ENCODE results near the gene LPIN3.

LPIN3 gene

DNA sequence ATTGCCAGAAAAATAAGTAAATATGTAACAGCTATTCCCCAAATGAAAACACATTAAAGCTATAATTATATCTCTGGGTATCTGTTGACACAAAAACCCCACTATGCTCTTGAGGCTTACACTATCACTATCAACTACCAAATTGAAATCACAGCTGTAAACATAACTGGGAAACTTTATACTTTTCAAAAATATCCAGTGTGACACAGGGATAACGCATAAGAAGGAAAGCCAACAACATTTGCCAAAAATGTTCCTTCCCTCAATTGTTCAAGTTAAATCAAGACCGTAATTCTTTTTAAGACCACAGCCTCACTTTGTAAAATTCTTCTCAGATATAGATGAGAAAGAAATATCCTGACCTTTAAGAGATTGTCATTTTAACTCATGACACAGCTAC is 26.2 kb upstream of the LPIN3 start:
- no peak for DNase-seq
- Mint-ChIP-seq H3K4me1 (ENCODE audit: low read depth in 2 of 2) (peaks cover 9 to 13% of the 10 kb centered on the region in 2 donors), H3K27ac (no peak overlapping the region), H3K36me3 (ENCODE audit: insufficient read depth) (peaks cover 6% of the 10 kb centered on the region), H3K9me3 (no peaks in the 10 kb centered on the region), H3K27me3 (no peaks in the 10 kb centered on the region), H3K4me3 (no peak overlapping the region)
- no peak for ATAC-seq (replicated peaks)

DNA sequence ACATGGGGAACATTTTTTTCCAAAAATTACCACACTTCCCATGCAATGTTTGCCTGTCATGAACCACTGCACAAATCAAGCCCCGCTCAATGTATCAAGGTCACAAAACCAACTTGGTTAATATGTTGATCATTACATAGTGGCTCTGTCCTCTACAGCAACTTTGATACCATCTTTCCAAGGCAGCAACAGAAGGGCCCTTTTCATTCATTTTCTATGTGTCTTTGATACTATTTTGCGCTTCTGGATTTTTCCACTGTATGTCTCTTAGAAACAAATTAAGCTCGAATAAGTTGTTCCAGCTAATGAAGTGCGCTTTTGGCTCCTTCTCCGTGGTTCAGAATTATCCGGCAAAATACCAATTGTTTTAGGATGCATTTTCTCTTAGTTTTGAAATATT is 24.6 kb upstream of the LPIN3 start:
- Mint-ChIP-seq H3K9me3 (no peaks in the 10 kb centered on the region), H3K4me3 (peak overlapping the region; percentile 89 to 91), H3K27me3 (no peaks in the 10 kb centered on the region), H3K27ac (peak overlapping the region in 1 of 2 donors; percentile 81), H3K36me3 (ENCODE audit: insufficient read depth) (peaks cover 6% of the 10 kb centered on the region), H3K4me1 (ENCODE audit: low read depth in 2 of 2) (peaks cover 9% of the 10 kb centered on the region in 2 donors)
- DNase-seq = no peak
- ATAC-seq (replicated peaks) = no peak

DNA sequence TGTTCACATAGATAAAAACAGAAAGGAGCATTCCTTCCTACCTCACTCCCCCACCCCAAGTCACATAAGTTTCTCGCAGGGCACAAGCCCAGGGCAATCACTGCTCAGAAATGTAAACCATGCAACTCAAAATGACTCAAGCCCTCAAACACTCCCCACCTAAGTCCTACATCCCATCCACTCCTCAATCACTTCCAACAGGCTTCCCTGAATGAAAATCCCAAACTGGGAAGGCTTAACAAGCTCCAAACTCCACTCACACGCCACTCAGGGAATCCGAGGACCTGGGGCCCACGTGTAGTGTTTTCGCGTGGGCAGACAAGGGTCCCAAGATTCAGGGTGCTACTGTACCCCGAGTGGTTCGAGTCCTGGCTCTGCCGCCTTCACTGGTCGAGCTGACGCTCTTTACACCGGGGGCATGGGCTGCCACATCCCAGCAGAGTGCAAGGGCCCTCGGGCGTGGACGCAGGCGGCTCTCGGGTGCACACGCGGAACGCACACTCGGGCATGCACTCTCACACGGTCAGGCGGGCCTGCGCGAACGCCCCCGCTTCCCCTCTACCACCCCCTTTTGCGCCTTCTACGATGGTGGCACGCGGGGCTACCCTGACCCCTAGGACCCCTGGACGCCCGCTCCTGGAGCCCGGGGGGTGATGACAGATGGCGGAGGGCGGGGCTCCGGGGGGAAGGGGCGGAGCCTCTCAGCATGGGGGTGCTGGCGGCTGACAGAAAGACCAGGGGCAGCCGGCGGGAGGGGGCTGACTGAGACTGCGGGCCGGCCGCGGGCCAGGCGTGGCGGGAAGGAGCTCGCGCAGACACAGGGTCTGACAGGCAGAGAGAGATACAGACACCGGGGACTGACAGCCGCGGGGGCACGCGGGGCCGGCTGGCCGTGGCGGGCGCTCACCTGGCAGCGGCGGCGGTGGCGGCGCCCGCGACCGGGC is 23.7 kb upstream of the LPIN3 start:
- Mint-ChIP-seq H3K4me1 (ENCODE audit: low read depth in 2 of 2) (peaks cover 9% of the 10 kb centered on the region in 2 donors), H3K27me3 (no peaks in the 10 kb centered on the region), H3K4me3 (peak overlapping the region; percentile 89 to 91), H3K9me3 (no peaks in the 10 kb centered on the region), H3K27ac (peak overlapping the region; percentile 81 to 85), H3K36me3 (ENCODE audit: insufficient read depth) (peaks cover 6% of the 10 kb centered on the region)
- ATAC-seq (replicated peaks) (peak; percentile 50), DNase-seq (peak; percentile 39 to 57 (median 43))

DNA sequence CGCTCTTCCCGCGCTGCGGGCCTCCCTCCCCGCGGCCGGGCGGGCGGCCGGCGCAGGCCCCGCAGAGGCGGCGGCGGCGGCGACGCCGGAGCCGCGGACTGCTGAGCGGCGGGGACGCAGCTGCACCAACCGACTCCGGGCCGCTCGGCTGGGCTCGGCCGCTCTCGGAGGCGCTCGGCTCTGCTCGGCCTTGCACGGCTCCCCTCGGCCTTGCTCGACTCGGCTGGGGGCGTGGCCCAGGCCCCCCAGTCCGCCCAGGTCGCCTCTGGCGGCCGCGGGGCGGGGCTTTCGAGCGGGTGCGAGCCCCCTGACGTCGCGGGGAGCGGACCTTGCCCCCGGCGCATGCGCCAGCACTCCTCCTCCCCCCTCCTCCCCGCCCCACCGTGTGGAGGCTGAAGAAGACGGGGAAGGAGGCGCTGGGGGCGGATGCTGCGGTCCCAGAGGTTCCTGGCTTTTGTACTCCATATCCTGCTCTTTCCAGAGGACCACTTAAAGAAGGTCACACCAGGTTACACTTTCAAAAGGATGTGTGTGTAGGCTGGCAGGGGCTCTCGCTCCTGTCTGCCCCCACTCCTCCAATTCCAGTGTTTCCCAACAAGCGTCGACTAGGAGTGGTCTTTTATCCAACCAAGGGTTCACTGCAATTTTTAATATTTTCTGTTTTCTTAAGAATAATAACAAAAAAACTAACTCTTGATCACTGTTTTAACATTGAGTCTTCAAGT is 22.9 kb upstream of the LPIN3 start, which contains the start of gene ZHX3:
TSS of gene ZHX3 (minus strand) at position 186 of the 725 bp plus-strand sequence. CDS start 112,815 bp downstream, outside the sequence.
- H3K27me3 Mint-ChIP-seq = no peaks in the 10 kb centered on the region
- peak within 1 kb of the TSS; percentile 89 to 91 for H3K4me3 Mint-ChIP-seq
- H3K4me1 Mint-ChIP-seq (ENCODE audit: low read depth in 2 of 2) = peaks cover 9% of the 10 kb centered on the region in 2 donors
- H3K9me3 Mint-ChIP-seq = no peaks in the 10 kb centered on the region
- ATAC-seq (replicated peaks) (peak; percentile 95), DNase-seq (peak; percentile 93 to 95 (median 94))
- peak within 1 kb of the TSS; percentile 85 to 88 for H3K27ac Mint-ChIP-seq
- H3K36me3 Mint-ChIP-seq (ENCODE audit: insufficient read depth) = peaks cover 6% of the 10 kb centered on the region

DNA sequence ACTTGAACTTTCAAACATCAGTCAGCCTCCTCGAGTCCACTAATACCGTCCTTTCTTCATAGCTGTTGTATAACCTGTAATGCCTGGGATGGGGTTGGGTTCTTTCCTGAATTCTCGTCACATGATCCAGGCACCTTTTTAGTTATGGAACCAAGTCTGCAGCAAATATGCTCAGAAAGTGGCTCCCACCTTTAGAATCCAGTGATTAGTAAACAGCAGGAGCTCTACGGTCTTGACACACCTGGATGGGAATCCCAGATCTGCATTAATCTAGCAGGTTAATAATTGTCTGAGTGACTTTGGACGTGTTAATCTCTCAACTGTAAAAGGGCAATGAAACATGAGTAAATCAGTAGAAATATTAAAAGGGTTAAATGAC is 22.4 kb upstream of the LPIN3 start:
- Mint-ChIP-seq H3K9me3 (no peaks in the 10 kb centered on the region), H3K36me3 (ENCODE audit: insufficient read depth) (peaks cover 6% of the 10 kb centered on the region), H3K27me3 (no peaks in the 10 kb centered on the region), H3K27ac (peak overlapping the region; percentile 32 to 88), H3K4me1 (ENCODE audit: low read depth in 2 of 2) (peaks cover 9% of the 10 kb centered on the region in 2 donors), H3K4me3 (peak overlapping the region; percentile 60)
- ATAC-seq (replicated peaks) = no peak
- no peak for DNase-seq

DNA sequence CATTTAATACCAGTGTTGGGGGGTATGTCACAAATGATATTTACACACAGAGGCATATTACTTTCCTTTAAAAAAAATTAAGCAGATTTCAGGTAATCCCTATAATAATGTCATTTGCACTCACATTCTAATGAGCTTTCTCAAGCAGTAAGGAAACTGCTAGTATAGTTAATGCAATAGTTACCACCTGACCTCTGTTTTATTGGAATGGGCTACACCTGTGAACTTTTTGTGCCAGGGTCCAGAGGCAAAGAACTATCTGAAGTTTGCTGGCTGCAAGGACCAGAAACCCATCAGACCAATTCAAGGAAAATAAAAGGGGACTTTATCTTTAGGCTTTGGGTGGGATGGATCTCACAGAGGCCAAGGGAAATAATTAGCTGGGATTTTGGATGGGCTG is 20.2 kb upstream of the LPIN3 start:
- H3K27me3 Mint-ChIP-seq = no peaks in the 10 kb centered on the region
- no peak overlapping the region for H3K27ac Mint-ChIP-seq
- no peaks in the 10 kb centered on the region for H3K9me3 Mint-ChIP-seq
- no peak overlapping the region for H3K4me3 Mint-ChIP-seq
- peaks cover 9% of the 10 kb centered on the region in 2 donors for H3K4me1 Mint-ChIP-seq (ENCODE audit: low read depth in 2 of 2)
- H3K36me3 Mint-ChIP-seq (ENCODE audit: insufficient read depth) = peaks cover 6% of the 10 kb centered on the region
- ATAC-seq (replicated peaks) (no peak), DNase-seq (no peak)

DNA sequence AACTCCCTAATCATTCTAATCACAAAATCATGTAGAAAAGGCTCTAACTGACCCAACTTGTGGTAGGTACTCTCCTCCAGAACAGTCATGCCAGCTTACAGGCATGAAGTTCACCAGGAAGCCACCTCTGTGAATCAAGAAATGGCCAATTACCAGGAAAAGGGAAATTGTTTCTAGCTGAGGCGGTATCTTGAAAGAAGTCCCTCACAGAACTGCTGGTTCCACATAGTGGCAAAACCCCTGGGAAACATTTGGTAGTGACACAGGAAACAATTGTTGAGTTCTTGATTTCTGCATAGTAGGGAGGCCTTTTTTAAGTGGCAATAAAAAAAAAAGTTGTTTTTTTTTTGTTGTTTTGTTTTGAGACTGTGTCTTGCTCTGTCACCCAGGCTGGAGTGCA is 19.6 kb upstream of the LPIN3 start:
- peaks cover 6% of the 10 kb centered on the region for H3K36me3 Mint-ChIP-seq (ENCODE audit: insufficient read depth)
- no peaks in the 10 kb centered on the region for H3K27me3 Mint-ChIP-seq
- DNase-seq = no peak
- no peak for ATAC-seq (replicated peaks)
- peaks cover 9% of the 10 kb centered on the region in 2 donors for H3K4me1 Mint-ChIP-seq (ENCODE audit: low read depth in 2 of 2)
- no peak overlapping the region for H3K27ac Mint-ChIP-seq
- no peak overlapping the region for H3K4me3 Mint-ChIP-seq
- H3K9me3 Mint-ChIP-seq = no peaks in the 10 kb centered on the region

DNA sequence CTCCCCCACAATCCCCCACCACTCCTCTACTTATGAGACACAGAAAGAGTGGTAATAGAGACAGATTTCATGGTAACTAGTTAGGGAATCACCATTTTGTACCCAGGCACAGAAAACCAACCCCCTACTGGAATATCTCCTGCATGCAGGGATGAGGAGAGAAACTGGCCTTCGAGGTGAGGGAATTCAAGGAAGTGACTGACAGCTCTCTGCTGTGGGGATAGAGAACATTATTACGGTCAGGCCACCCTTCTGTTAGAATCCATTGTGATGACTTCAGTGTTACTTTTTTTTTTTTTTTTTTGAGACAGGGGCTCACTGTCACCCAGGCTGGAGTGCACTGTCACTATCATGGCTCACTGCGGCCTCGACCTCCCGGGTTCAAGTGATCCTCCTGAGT is 13.4 kb upstream of the LPIN3 start:
- Mint-ChIP-seq H3K9me3 (no peaks in the 10 kb centered on the region), H3K36me3 (ENCODE audit: insufficient read depth) (no peaks in the 10 kb centered on the region), H3K27ac (no peak overlapping the region), H3K4me3 (no peak overlapping the region), H3K27me3 (no peaks in the 10 kb centered on the region), H3K4me1 (ENCODE audit: low read depth in 2 of 2) (peaks cover 8 to 9% of the 10 kb centered on the region in 2 donors)
- ATAC-seq (replicated peaks) (no peak), DNase-seq (no peak)

DNA sequence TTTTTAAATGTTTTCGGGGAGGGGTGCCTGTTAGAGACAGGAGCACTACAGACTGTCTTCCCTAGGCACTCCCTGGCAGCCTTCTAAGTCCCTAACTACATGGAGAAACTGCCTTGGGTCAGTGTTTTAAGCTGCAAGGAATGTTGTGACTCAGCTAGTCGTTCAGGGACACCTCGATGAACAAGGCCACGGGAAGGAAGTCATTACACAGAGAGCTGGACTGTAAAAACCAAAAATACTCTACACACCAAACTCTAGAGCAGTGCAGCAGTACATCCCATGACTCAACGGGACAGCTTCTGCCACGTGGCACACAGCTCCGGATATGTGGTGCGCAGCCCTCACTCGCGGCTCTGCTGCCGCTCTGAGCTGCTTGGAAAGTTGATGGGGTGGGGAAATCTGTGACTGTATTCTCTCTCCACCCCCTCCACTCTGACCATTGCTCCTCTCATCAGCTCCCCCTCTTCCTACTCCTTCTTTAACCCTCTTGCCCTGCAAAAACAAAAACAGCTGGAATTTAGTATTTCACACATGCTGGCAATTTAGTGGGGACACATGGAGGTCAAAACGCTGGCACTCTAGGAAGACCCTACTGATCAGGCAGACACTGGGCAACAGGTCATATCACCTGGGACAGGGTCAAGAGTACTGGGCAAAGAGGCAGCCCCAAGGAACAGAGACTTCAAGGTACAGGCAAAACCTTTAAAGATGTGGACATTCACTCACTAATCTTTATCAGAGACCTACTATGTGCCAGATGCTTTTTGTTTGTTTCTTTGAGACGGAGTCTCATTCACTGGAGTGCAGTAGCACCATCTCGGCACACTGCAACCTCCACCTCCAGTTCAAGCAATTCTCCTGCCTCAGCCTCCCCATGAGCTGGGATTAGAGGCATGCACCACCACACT is 10.9 kb upstream of the LPIN3 start:
- Mint-ChIP-seq H3K4me1 (ENCODE audit: low read depth in 2 of 2) (peaks cover 8 to 9% of the 10 kb centered on the region in 2 donors), H3K27ac (no peak overlapping the region), H3K36me3 (ENCODE audit: insufficient read depth) (no peaks in the 10 kb centered on the region), H3K9me3 (no peaks in the 10 kb centered on the region), H3K4me3 (no peak overlapping the region), H3K27me3 (peaks cover 0 to 2% of the 10 kb centered on the region in 2 donors)
- DNase-seq (peak; percentile 21 to 32 (median 23)), ATAC-seq (replicated peaks) (peak; percentile 100)

DNA sequence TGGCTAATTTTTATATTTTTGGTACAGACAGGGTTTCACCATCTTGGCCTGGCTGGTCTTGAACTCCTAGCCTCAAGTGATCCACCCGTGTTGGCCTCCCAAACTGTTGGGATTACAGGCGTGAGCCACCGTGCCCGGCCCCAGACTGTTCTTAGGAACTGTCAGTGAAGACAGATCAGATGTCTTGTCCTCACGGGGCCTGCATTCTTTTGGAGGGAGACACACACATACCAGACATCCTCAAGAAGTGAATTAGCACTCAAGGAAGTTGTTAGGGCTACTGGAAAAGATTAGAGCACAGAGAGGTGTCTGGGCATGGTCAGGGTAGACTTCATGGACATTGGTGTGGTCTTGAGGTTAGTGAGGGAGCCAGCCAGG is 10.3 kb upstream of the LPIN3 start:
- Mint-ChIP-seq H3K27ac (no peak overlapping the region), H3K36me3 (ENCODE audit: insufficient read depth) (no peaks in the 10 kb centered on the region), H3K9me3 (no peaks in the 10 kb centered on the region), H3K4me1 (ENCODE audit: low read depth in 2 of 2) (peaks cover 8 to 9% of the 10 kb centered on the region in 2 donors), H3K4me3 (no peak overlapping the region), H3K27me3 (peaks cover 0 to 9% of the 10 kb centered on the region in 2 donors)
- no peak for ATAC-seq (replicated peaks)
- DNase-seq = no peak

DNA sequence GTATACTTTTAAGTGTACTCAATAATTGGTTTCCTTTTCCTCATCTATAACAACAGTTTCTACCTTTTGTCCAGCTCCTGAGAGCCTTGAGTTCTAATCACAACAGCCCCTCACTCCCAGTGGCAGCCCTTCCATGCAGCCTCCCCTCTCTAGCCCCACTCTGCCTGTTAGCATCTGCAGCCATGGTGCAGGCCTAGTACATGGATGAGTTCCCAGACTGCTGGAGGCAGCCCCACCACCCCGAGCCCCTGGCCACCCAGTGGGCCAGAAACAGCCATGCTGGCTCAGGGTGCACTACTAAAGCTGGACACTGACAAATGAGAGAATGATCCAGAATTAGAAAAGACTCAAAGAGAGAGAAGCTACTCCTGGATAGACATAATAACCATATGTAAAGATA is 9.7 kb upstream of the LPIN3 start:
- no peak overlapping the region for H3K4me3 Mint-ChIP-seq
- no peak for ATAC-seq (replicated peaks)
- no peak for DNase-seq
- H3K27me3 Mint-ChIP-seq = peaks cover 0 to 14% of the 10 kb centered on the region in 2 donors
- no peaks in the 10 kb centered on the region for H3K9me3 Mint-ChIP-seq
- peaks cover 8 to 9% of the 10 kb centered on the region in 2 donors for H3K4me1 Mint-ChIP-seq (ENCODE audit: low read depth in 2 of 2)
- no peaks in the 10 kb centered on the region for H3K36me3 Mint-ChIP-seq (ENCODE audit: insufficient read depth)
- no peak overlapping the region for H3K27ac Mint-ChIP-seq

DNA sequence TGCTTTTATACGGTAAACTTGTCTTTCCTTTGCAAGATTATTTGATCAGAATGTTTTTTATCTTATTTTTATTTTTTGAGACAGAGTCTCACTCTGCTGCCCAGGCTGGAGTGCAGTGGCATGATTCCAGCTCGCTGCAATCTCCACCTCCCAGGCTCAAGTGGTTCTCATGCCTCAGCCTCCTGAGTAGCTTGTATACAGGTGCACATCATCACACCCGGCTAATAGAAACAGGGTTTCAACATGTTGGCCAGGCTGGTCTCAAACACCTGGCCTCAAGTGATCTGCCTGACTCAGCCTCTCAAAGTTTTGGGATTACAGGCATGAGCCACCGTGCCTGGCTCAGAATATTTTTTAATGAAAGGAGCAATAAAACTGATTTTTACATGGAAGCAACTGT is 8.9 kb upstream of the LPIN3 start:
- no peaks in the 10 kb centered on the region for H3K36me3 Mint-ChIP-seq (ENCODE audit: insufficient read depth)
- H3K4me3 Mint-ChIP-seq = no peak overlapping the region
- H3K27ac Mint-ChIP-seq = no peak overlapping the region
- H3K4me1 Mint-ChIP-seq (ENCODE audit: low read depth in 2 of 2) = peaks cover 8 to 9% of the 10 kb centered on the region in 2 donors
- ATAC-seq (replicated peaks) = no peak
- peaks cover 0 to 17% of the 10 kb centered on the region in 2 donors for H3K27me3 Mint-ChIP-seq
- no peak for DNase-seq
- no peaks in the 10 kb centered on the region for H3K9me3 Mint-ChIP-seq

DNA sequence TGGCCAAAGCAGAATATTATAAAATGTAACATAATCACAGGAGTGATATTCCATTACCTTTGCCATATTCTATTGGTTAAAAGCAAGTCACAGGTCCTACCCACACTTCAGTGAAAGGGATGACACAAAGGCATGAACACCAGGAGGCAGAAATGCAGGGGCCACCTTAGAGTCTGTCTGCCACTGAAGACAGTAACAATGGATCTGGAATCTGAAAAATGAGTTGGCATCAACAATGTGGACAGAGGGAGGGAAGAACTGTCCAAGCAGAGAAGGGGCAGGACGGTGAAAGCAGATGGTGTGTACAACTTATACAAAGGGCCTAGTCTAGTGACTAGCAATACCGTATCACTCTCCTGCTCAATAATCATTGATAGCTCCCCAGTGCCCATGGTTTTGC is 6.6 kb upstream of the LPIN3 start:
- Mint-ChIP-seq H3K4me3 (no peak overlapping the region), H3K27me3 (peaks cover 0 to 21% of the 10 kb centered on the region in 2 donors), H3K4me1 (ENCODE audit: low read depth in 2 of 2) (peaks cover 8 to 9% of the 10 kb centered on the region in 2 donors), H3K36me3 (ENCODE audit: insufficient read depth) (no peaks in the 10 kb centered on the region), H3K27ac (no peak overlapping the region), H3K9me3 (no peaks in the 10 kb centered on the region)
- DNase-seq = no peak
- no peak for ATAC-seq (replicated peaks)

Measured in effector memory CD8-positive, alpha-beta T cell (primary cell).